Esophagus muscularis mucosa (tissue), 3 donors: ENCODE data around the gene TMEM174.

Source experiments
- CTCF ChIP-seq, 3 experiments: fragments of 200-600 bp in 2 of 3; fragments of 450-650 bp in 1 of 3; sonication (generic) in 2 of 3; IDR thresholded peaks; one replicate each; pipeline ENCODE4 v1.5.1; 2017 to 2019; ENCODE audit warnings: antibody characterized with exemption in 3 of 3, mild to moderate bottlenecking in 2 of 3, moderate library complexity in 1 of 3
- POLR2A ChIP-seq: fragments of 450-650 bp; IDR thresholded peaks from one replicate; pipeline ENCODE4 v1.6.1; 2017; ENCODE audit warnings: antibody characterized with exemption, moderate library complexity, mild to moderate bottlenecking, low read depth
- POLR2AphosphoS5 ChIP-seq, 2 donors: sonication (generic); formaldehyde crosslinking; IDR thresholded peaks; one replicate each; pipeline ENCODE4 v1.6.1; 2017; ENCODE audit warnings: antibody characterized with exemption in 2 of 2

- TF ChIP-seq CTCF (IDR thresholded peaks at IDR 0.05) (no peak), POLR2A (no peak), POLR2AphosphoS5 (IDR thresholded peaks at IDR 0.05) (no peak)
Measured at GRCh38 chr5:73152411-73153388, 20.3 kb upstream of the TMEM174 start.
